GM20431 (cell line): ENCODE measurements around the gene HS2ST1.
"Not testable (repeated sequence)": the region's sequence is repeated elsewhere in the genome, so short reads cannot be mapped to it uniquely, and the experiment has no call there.

Source experiments
- in situ Hi-C: fragments of 300-500 bp; cut with MseI, MboI; formaldehyde crosslinking; loops from one replicate; pipeline ENCODE4 v1.15.0; 2020; ENCODE audit warnings: low sequenced_read_pairs; ENCODE audit not compliant: unreplicated experiment

The HS2ST1 gene

GRCh38 chr1:87052961-87053360 lies 138.5 kb downstream of the HS2ST1 start:
- in situ Hi-C loops: no loop called here

DNA sequence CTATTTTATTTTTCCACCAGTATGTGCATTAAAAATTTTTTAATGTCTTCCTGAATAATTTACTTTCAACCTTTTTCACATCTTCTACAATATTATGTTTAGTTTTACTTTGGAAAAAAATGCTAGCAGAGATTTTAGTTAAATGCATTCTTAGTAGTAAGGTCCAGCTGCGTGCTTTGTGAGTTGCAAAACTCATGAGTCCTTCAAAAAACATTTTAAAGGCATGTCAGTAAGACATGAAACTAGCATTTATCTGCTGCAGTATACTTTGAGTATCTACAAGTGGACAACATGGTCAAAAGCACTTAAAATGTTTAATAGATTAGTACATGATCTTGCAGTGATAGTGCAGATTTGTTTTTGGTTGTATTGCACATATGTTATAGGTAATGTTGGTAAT lies 139.0 kb downstream of the HS2ST1 start:
- in situ Hi-C loops: no loop called here

DNA sequence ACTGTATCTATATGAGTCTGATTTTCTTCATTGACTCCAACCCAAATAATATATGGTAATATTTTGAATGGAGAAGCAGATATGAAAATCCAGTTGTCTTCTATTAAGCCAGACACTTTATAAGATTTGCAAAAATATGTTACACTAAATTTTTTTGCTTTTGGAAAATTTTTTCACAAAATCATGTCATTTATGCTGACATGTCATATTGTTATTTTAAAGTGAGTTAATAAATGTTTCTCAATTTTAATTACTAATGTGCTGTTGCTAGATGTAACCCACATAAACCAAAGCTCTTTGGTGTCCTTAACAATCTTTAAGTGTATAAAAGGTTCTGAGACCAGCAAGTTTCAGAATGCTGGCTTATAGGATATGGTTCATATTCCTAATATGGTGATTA lies 142.5 kb downstream of the HS2ST1 start:
- in situ Hi-C loops: no loop called here

DNA sequence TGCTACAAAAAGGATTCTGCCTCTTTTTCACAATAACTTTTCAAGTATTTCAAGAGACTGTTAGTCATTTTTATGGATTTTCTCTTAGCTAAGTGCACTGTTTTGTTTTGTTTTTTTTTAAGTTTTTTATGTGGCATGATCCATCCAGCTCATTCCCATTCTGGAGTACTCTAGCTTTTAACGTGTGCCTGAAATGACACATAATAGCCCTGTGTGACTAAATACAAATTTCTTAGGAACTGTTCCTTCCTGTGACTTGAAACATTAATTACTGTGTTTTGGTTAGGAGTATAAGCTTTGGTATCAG lies 143.9 kb downstream of the HS2ST1 start:
- in situ Hi-C loops: no loop called here

- in situ Hi-C loops: no loop called here
Observed at GRCh38 chr1:87061742-87062156, 147.3 kb downstream of the HS2ST1 start.

GRCh38 chr1:87062687-87063086 lies 148.3 kb downstream of the HS2ST1 start:
- in situ Hi-C loops: no loop called here

DNA sequence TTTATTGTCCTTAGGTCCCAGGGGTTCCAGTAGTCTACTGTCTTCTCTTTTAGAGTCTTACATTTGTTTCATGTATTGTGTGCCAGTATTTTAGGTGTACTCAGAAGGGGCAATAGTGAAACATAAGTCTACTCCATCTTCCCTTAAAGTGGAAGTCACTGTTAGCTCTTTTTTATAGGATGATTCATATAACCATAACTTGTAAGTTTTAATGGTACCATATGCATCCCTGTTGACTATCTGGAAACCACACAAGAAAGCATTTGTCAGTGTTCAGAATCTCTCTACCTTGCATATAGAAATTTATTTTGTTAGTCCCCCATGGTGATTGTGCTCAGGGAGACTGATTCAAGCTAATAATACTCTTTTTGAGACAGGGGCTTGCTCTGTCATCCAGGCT lies 149.9 kb downstream of the HS2ST1 start:
- in situ Hi-C loops: no loop called here

- in situ Hi-C loops: no loop called here
Observed at GRCh38 chr1:87064986-87065385, 150.6 kb downstream of the HS2ST1 start.

DNA sequence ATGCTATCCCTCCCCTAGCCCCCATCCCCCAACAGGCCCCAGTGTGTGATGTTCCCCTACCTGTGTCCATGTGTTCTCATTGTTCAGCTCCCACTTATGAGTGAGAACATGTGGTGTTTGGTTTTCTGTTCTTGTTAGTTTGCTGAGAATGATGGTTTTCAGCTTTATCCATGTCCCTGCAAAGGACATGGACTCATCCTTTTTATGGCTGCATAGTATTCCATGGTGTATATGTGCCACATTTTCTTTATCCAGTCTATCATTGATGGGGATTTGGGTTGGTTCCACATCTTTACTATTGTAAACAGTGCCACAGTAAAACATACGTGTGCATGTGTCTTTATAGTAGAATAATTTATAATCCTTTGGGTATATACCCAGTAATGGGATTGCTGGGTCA lies 152.3 kb downstream of the HS2ST1 start:
- in situ Hi-C loops: not testable (repeated sequence)

- in situ Hi-C loops: no loop called here
Observed at GRCh38 chr1:87072411-87072810, 158.0 kb downstream of the HS2ST1 start.

DNA sequence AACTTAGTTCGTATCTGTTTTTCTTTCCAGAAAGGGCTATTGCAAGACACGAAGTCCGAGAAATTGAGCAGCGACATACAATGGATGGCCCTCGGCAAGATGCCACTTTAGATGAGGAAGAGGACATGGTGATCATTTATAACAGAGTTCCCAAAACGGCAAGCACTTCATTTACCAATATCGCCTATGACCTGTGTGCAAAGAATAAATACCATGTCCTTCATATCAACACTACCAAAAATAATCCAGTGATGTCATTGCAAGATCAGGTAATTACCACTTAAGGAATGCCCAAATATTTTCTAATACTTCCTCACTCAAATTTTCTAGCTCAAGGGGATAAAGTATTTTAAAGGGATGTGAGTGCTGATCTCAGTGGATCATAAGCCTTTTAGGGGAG lies 158.5 kb downstream of the HS2ST1 start:
- in situ Hi-C loops: no loop called here

- in situ Hi-C loops: no loop called here
Observed at GRCh38 chr1:87074001-87074795, 159.8 kb downstream of the HS2ST1 start.

- in situ Hi-C loops: no loop called here
Observed at GRCh38 chr1:87077959-87078639, 163.7 kb downstream of the HS2ST1 start.

DNA sequence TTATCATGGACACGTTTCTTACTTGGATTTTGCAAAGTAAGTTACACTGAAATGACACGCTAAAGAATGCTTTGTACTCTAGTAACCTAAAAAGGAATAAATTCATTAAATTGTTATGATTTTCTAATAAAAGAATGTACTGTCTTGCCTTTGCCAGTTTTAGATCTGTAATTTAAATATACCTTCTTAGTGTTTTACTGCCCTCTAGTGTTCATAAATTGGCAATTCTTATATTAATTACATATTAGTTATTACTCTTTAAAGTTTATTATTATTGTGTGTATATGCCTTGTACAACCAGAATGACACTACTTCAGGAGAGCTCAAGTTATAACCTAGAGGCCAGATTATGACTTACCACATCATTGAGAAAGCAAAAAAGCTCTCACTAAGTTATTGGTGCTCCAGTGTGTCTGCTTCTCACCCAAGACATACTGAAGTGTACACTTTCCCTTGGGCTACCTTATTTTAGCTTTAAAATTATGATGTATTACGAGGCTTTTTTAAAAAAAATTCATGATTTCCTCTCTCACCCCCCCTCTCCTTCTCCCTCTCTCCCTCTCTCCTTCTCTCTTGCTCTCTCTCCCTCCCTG lies 169.9 kb downstream of the HS2ST1 start:
- in situ Hi-C loops: loop anchor here (10.0 kb wide), 1 partner anchor 250 kb away; no protein-coding TSS in a partner anchor

DNA sequence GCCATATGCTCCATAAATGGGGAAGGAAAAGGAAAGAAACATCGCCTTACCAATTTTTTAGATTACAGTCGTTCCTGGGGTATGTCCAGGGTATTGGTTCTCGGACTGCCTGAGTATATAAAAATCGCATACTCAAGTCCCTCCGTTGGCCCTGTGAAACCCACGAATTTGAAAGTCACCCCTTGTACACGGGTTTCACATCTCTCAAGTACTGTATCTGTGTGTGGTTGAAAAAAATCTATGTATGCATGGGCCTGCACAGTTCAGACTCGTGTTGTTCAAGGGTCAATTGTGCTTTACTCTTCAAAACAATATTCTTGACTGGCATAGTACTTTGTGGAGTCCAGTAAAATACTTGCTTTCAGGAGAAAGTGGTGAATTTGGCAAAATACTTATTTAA lies 171.7 kb downstream of the HS2ST1 start:
- in situ Hi-C loops: loop anchor here (10.0 kb wide), 1 partner anchor 251 kb away; no protein-coding TSS in a partner anchor

- in situ Hi-C loops: loop anchor here (10.0 kb wide), 1 partner anchor 254 kb away; no protein-coding TSS in a partner anchor
Observed at GRCh38 chr1:87089070-87089736, 174.8 kb downstream of the HS2ST1 start.

DNA sequence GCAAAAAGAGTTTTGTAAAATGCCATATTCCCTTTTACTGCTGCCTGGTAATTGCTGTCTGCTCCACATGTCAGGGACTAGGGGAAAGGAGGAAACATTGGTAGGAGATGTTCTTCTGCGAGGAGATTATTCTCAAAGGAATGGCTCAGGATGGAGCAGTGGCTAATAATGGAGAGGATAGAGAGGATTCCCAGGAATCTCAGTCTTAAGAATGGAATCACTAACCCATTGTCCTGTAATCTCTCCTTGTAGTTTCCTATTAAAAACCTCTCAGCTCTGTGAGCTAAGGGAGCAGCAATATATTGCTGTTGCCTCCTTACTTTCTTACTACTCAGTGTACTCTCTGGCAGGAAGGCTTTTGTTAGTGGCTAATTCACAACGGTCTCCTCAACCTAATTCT lies 175.4 kb downstream of the HS2ST1 start:
- in situ Hi-C loops: loop anchor here (10.0 kb wide), 1 partner anchor 255 kb away; no protein-coding TSS in a partner anchor

GRCh38 chr1:87091425-87091824 lies 177.0 kb downstream of the HS2ST1 start:
- in situ Hi-C loops: no loop called here

DNA sequence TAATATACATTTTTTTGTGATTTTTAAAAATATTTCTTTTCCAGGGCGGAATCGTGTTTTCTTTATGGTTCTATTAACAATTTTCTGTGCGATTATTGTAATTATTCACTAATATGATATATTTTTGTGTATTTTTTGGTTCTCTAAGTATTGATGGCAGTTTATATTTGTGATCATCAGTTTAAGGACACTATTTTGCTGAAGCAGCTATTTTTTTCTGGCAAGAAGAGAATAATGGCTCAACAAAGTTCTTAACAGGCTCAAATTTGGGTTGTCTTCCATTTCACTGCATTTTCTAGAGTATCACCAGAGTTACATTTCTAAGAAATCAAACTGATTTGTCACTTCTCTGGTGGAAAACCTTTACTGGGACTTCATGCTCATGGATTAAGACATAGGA lies 178.4 kb downstream of the HS2ST1 start:
- in situ Hi-C loops: no loop called here

GRCh38 chr1:87093286-87093685 lies 178.9 kb downstream of the HS2ST1 start:
- in situ Hi-C loops: no loop called here

DNA sequence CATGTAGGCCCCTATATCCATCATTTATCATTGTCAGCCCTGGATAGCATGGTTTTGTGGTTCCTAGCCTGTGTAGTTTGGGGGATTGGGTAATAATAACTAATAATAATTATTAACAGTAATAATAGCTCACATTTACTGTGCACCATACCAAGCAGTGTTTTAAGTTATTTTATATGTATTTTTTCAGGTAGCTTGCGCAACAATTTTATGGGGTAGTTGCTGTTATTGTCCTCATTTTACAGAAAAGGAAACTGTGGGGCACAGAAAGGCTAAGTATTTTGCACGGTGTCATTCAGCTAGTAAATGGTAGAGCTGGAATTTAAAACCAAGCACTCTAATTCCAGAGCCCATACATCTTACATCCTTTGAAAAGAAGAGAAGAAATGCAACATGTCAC lies 179.8 kb downstream of the HS2ST1 start:
- in situ Hi-C loops: no loop called here
